NOMO-1 treated with dmso at 0.1 percent for 144 hours (cell line): Measurements from ENCODE around the gene SLC23A2.
"Not testable (repeated sequence)": the region's sequence is repeated elsewhere in the genome, so short reads cannot be mapped to it uniquely, and the experiment has no call there.

Experiments
- DNase-seq: peaks from one replicate; lab custom pipeline; 2025; ENCODE audit not compliant: unreplicated experiment; lab: John Stamatoyannopoulos, UW

SLC23A2 gene

DNA sequence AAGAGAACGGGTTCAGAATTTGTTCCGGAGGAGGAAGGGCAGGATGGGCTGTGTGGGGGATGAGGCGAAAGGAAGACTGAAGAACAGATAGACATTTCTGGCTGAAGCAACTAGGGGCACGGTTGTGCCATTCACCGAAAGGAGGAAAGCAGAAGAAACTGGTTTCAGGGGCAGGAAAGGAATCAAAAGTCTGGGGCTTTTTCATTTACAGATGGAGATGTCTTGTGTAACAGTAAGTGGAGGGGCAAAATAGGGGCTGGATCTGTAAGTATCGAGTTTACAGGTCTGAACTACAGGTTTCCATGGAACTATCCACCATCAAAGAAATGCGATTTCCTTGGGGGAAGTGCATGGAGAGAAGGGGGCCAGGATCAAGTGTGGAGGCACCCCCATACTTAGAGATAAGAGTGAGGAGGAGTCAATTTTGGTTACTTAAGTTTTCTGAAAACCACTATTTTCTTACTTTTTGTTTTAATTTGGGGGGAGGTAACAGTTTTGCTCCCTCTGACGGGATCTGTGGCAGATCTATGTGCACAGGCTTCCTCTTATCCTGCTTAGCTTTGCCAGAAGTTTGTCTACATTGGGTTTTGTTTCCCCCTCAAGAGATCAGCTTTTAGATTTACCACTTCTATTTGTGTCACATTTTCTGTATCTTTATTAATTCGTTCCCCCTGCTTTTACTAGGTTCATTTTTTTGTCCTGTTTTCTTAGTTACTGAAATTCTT, 120.1 kb downstream of the SLC23A2 start:
- no peak for DNase-seq

GRCh38 chr20:4880051-4880450, 121.3 kb downstream of the SLC23A2 start:
- DNase-seq, result no peak

- not testable (repeated sequence) for DNase-seq
These were observed 123.2 kb downstream of the SLC23A2 start for GRCh38 chr20:4878099-4878498.

- DNase-seq, result no peak
These were observed 124.6 kb downstream of the SLC23A2 start for GRCh38 chr20:4876731-4877130.

- DNase-seq, result no peak
These were observed 125.0 kb downstream of the SLC23A2 start for GRCh38 chr20:4876301-4876700.

- DNase-seq, result no peak
These were observed 125.7 kb downstream of the SLC23A2 start for GRCh38 chr20:4875578-4876067.

GRCh38 chr20:4873396-4873795, 127.9 kb downstream of the SLC23A2 start:
- no peak for DNase-seq

DNA sequence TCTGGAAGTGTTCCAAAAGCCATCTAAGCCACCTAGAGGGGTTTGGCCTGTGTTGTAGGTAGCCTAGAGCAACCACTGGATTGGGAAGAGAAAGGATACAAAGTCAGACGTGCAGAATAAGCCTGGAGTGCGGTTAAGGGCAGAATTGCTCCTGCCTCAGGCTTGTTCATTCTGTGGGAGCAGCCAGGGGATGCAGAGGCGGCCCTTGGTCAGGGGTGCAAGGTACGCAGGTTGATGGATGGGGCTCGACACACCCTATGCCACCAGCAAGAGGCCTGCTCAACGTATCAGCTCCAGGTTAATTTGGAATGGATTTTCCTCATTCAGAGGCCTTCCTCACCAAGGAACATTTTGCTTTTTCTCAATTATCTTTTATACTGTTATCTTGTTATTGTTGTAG, 129.8 kb downstream of the SLC23A2 start:
- DNase-seq, result no peak

DNA sequence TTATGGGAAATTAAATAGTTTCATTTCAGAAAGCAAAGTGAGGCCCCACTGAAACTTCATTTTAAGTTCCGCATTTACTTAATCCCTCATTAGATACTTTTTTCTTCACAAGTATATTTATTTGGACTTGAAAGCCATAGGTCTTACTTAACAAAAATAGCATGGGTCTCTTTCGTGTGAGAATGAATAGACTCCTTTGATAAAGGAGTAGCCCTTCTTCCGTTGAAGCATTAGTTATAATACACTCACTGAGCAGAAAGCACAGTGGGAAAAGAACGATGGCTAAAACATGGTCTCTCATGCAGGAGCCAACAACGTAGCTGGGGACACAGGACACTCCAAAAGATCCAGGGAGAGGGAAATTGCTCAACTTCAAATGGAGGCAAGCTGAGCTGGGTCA, 130.4 kb downstream of the SLC23A2 start:
- DNase-seq, result no peak

GRCh38 chr20:4869290-4870193, 131.8 kb downstream of the SLC23A2 start:
- no peak for DNase-seq

GRCh38 chr20:4867051-4867450, 134.3 kb downstream of the SLC23A2 start:
- DNase-seq, result no peak

- no peak for DNase-seq
These were observed 134.9 kb downstream of the SLC23A2 start for GRCh38 chr20:4866429-4866828.

GRCh38 chr20:4864311-4864752, 137.0 kb downstream of the SLC23A2 start:
- DNase-seq, result no peak

DNA sequence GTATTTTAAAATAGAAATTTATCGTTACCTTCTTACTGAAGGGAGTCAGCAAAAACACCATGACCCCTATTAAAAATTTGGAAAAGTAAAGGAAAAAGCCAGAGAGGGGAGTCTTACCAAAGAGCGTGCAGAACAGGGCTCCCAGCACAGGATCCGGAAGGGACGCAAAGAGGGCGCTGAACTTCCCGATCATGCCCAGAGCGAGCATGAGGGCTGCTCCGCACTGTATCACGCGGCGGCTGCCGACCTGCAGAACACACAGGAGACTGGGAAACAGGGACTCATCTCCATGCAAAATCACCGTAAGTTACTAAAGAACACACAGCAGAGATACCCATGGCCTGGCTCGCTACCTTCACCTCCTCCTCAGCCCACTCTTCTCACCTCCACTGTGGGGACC, 138.6 kb downstream of the SLC23A2 start:
- DNase-seq, result no peak

GRCh38 chr20:4861961-4862360, 139.3 kb downstream of the SLC23A2 start:
- DNase-seq, result no peak

- DNase-seq, result no peak
These were observed 143.3 kb downstream of the SLC23A2 start for GRCh38 chr20:4858000-4858399.

GRCh38 chr20:4856022-4856755, 145.1 kb downstream of the SLC23A2 start:
- DNase-seq, result no peak

DNA sequence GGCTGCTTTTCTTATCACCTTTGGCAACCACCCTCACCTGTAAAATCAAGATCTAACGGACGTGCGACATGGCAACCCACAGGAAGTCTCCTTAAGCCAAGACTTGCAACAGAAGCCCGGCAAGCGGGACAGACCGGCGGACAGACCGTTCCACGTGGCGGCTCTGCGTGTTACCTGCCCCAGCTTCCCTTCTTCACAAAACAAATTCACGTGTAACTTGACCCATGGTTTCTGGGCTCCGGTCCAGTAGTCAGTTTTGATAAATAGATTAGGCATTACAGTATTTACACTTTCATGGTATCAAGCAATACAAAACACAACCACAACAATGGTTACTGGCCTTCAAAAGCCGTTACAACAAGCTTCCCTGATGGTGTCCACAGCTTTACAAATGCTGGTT, 145.8 kb downstream of the SLC23A2 start:
- no peak for DNase-seq

- no peak for DNase-seq
These were observed 146.2 kb downstream of the SLC23A2 start for GRCh38 chr20:4855097-4855496.

DNA sequence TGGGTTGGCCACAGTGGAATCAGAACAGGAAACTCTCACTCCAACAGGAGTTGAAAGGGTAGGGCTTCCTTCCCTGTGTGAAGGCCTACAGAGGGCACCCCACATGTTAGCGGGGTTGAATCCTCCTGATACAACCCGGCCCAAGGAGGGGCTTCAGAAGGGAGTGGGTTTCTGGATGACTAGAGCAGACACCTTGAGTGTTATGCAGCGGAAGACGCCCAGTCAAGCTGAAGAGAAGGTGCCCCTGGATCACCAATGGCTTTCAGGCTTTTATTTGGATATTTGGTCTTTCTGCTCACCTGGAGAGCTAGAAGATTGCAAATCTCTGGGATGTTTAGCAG, 146.8 kb downstream of the SLC23A2 start:
- DNase-seq, result no peak

- no peak for DNase-seq
These were observed 147.4 kb downstream of the SLC23A2 start for GRCh38 chr20:4853757-4854560.
